CD4-positive, alpha-beta T cell treated with Interleukin-15 for 1 hour (primary cell): ENCODE results near the gene DEPDC7.
A peak's percentile ranks its signal among the peaks of the same experiment; 100 is the strongest.
"Not testable (repeated sequence)": the region's sequence is repeated elsewhere in the genome, so short reads cannot be mapped to it uniquely, and the experiment has no call there.

Experiments used
- DNase-seq: peaks from one replicate; pipeline ENCODE4 v3.0.0-alpha.2; 2020

DEPDC7 gene

GRCh38 chr11:33027233-33027632 is 11.6 kb downstream of the DEPDC7 start:
- DNase-seq, result no peak

- no peak for DNase-seq
Measured at GRCh38 chr11:33027846-33028536, 12.3 kb downstream of the DEPDC7 start.

GRCh38 chr11:33028537-33028914 is 12.8 kb downstream of the DEPDC7 start:
- no peak for DNase-seq

- DNase-seq, result not testable (repeated sequence)
Measured at GRCh38 chr11:33029218-33029617, 13.5 kb downstream of the DEPDC7 start.

GRCh38 chr11:33033493-33033892 is 17.8 kb downstream of the DEPDC7 start:
- DNase-seq, result no peak

GRCh38 chr11:33035011-33035410 is 19.3 kb downstream of the DEPDC7 start:
- no peak for DNase-seq

- peak; percentile 78 for DNase-seq
Measured at GRCh38 chr11:33039274-33040032, 23.8 kb downstream of the DEPDC7 start, which contains the start of gene TCP11L1. Gene TCP11L1, plus strand, starts transcription at chr11:33039572. Its CDS starts 4,202 bp downstream, at chr11:33043774.

- peak; percentile 43 for DNase-seq
Measured at GRCh38 chr11:33040033-33040861, 24.6 kb downstream of the DEPDC7 start.

GRCh38 chr11:33040862-33041453 is 25.3 kb downstream of the DEPDC7 start:
- DNase-seq, result no peak

- no peak for DNase-seq
Measured at GRCh38 chr11:33043221-33043830, 27.6 kb downstream of the DEPDC7 start.

- DNase-seq, result no peak
Measured at GRCh38 chr11:33044285-33044756, 28.6 kb downstream of the DEPDC7 start.

- no peak for DNase-seq
Measured at GRCh38 chr11:33045551-33046255, 30.0 kb downstream of the DEPDC7 start.

- peak; percentile 43 for DNase-seq
Measured at GRCh38 chr11:33048701-33049100, 33.0 kb downstream of the DEPDC7 start.

- DNase-seq, result not testable (repeated sequence)
Measured at GRCh38 chr11:33049565-33050408, 34.1 kb downstream of the DEPDC7 start.

GRCh38 chr11:33052231-33052630 is 36.6 kb downstream of the DEPDC7 start:
- no peak for DNase-seq

GRCh38 chr11:33055375-33055774 is 39.7 kb downstream of the DEPDC7 start:
- no peak for DNase-seq

- no peak for DNase-seq
Measured at GRCh38 chr11:33057284-33057683, 41.6 kb downstream of the DEPDC7 start.

GRCh38 chr11:33059331-33060007 is 43.8 kb downstream of the DEPDC7 start:
- DNase-seq, result no peak

GRCh38 chr11:33060271-33060670 is 44.6 kb downstream of the DEPDC7 start:
- DNase-seq, result no peak

GRCh38 chr11:33062137-33062536 is 46.5 kb downstream of the DEPDC7 start:
- no peak for DNase-seq
